Endothelial cell of umbilical vein (primary cell): ENCODE results near the gene ADCY3. TPM values are rescaled to one million over a fixed set of nuclear protein-coding genes. Genes with fewer than 3 reads are reported as not detected.

Source experiments
- BruUV-seq: library from RNA; stranded (reverse); fragments of 400-500 nt; replicated peaks from 2 replicates; lab custom pipeline; 2021; lab: Mats Ljungman, UMichigan
- CTCF ChIA-PET: fragments of 300-600, 350-600 bp; sonication (Branson Sonifier 250); formaldehyde crosslinking; loops from one replicate; lab custom pipeline; 2021; ENCODE audit warnings: antibody characterized with exemption, inconsistent platforms; lab: Charles Lee
- POLR2A ChIA-PET: fragments of 300-600, 350-600 bp; sonication (Branson Sonifier 250); formaldehyde crosslinking; loops from one replicate; lab custom pipeline; 2021; ENCODE audit warnings: antibody characterized with exemption, inconsistent platforms; lab: Charles Lee
- DNase-seq: peaks from one replicate; pipeline ENCODE4 v3.0.0-alpha.2; 2011; ENCODE audit warnings: low read depth, low spot score
- FAIRE-seq: peaks from 2 replicates; lab custom pipeline; 2011; peaks lifted over from hg19 to GRCh38; lab: Jason Lieb, UNC
- H2AFZ ChIP-seq: 2 replicates; pipeline ENCODE4 v1.6.0; 2012; ENCODE audit warnings: low read depth, low read length, control low read depth, inconsistent platforms
- H3K27ac ChIP-seq: 2 replicates; pipeline ENCODE4 v1.5.1; 2011; ENCODE audit warnings: low read depth, mild to moderate bottlenecking, control low read depth, low read length, moderate library complexity; ENCODE audit not compliant: insufficient read depth
- H3K27me3 ChIP-seq, 2 experiments: 2 replicates each; pipeline versions ENCODE4 v1.6.0 to v1.6.1; 2011; ENCODE audit warnings: low read length in 2 of 2, mixed read lengths in 1 of 2; ENCODE audit not compliant: control insufficient read depth in 2 of 2, insufficient read depth in 2 of 2
- H3K36me3 ChIP-seq, 2 experiments: 2 replicates in 1 of 2; 3 replicates in 1 of 2; pipeline ENCODE4 v1.5.1; 2011; ENCODE audit warnings: low read length in 2 of 2, mild to moderate bottlenecking in 1 of 2, moderate library complexity in 1 of 2; ENCODE audit not compliant: control insufficient read depth in 2 of 2, insufficient read depth in 2 of 2; ENCODE audit errors: extremely low read depth in 1 of 2
- H3K4me1 ChIP-seq: 3 replicates; pipeline ENCODE4 v1.5.1; 2011; ENCODE audit warnings: mild to moderate bottlenecking, low read length; ENCODE audit not compliant: control insufficient read depth, insufficient read depth; ENCODE audit errors: extremely low read depth
- H3K4me2 ChIP-seq: 2 replicates; pipeline ENCODE4 v1.6.1; 2011; ENCODE audit warnings: low read length, control low read depth, mixed read lengths; ENCODE audit not compliant: insufficient read depth
- H3K4me3 ChIP-seq, 3 experiments: fragments of 200-600 bp in 1 of 3; sonication (generic), shearing (Covaris generic) in 1 of 3; replicated peaks in 1 of 3; 2 replicates each; pipeline ENCODE4 v1.5.1; 2011 to 2016; ENCODE audit warnings: control low read depth in 3 of 3, low read length in 3 of 3, mild to moderate bottlenecking in 2 of 3, inconsistent platforms in 1 of 3, low read depth in 1 of 3, moderate library complexity in 1 of 3; ENCODE audit not compliant: insufficient read depth in 1 of 3
- H3K79me2 ChIP-seq: 2 replicates; pipeline ENCODE4 v1.6.0; 2012; ENCODE audit warnings: low read length, inconsistent platforms; ENCODE audit not compliant: control insufficient read depth, insufficient read depth
- H3K9ac ChIP-seq: replicated peaks from 2 replicates; pipeline ENCODE3; 2011; ENCODE audit warnings: low read length, control low read depth; ENCODE audit not compliant: insufficient read depth; ENCODE audit errors: extremely low read depth
- H3K9me1 ChIP-seq: replicated peaks from 3 replicates; pipeline ENCODE4 v1.6.0; 2011; ENCODE audit warnings: mild to moderate bottlenecking, low read length; ENCODE audit not compliant: control insufficient read depth, insufficient read depth; ENCODE audit errors: extremely low read depth
- H3K9me3 ChIP-seq: replicated peaks from 2 replicates; pipeline ENCODE4 v1.5.1; 2012; ENCODE audit warnings: low read length, inconsistent platforms; ENCODE audit not compliant: control insufficient read depth, insufficient read depth
- H4K20me1 ChIP-seq: replicated peaks from 2 replicates; pipeline ENCODE3; 2011; ENCODE audit warnings: mild to moderate bottlenecking, low read length; ENCODE audit not compliant: control insufficient read depth, insufficient read depth; ENCODE audit errors: extremely low read depth
- EZH2 ChIP-seq: IDR thresholded peaks from 2 replicates; pipeline ENCODE4 v1.6.1; 2012; ENCODE audit warnings: borderline replicate concordance, low read depth, mild to moderate bottlenecking, moderate library complexity, low read length, inconsistent platforms; ENCODE audit not compliant: severe bottlenecking
- FOS ChIP-seq: IDR thresholded peaks from 2 replicates; pipeline ENCODE4 v1.6.1; 2011; ENCODE audit warnings: mild to moderate bottlenecking, low read length, moderate library complexity, borderline replicate concordance; ENCODE audit not compliant: insufficient read depth
- GATA2 ChIP-seq: IDR thresholded peaks from 2 replicates; pipeline ENCODE4 v1.7.0; 2011; ENCODE audit warnings: low read depth, mild to moderate bottlenecking, moderate library complexity, mixed read lengths, low read length; ENCODE audit not compliant: insufficient read length, insufficient read depth
- JUN ChIP-seq: IDR thresholded peaks from 2 replicates; pipeline ENCODE4 v1.6.1; 2011; ENCODE audit warnings: borderline replicate concordance, low read depth; ENCODE audit not compliant: insufficient read length, insufficient read depth
- MYC ChIP-seq: IDR thresholded peaks from one replicate; pipeline ENCODE4 v1.6.1; 2011; ENCODE audit warnings: mild to moderate bottlenecking, low read depth, low read length
- POLR2A ChIP-seq: IDR thresholded peaks from 2 replicates; pipeline ENCODE4 v1.6.1; 2012; ENCODE audit warnings: low read depth, mild to moderate bottlenecking, control low read depth, low read length
- POLR2AphosphoS5 ChIP-seq: IDR thresholded peaks from 2 replicates; pipeline ENCODE4 v1.6.1; 2012; ENCODE audit warnings: low read depth, mild to moderate bottlenecking, control low read depth, low read length, moderate library complexity; ENCODE audit not compliant: insufficient read depth
- dilution Hi-C: fragments of 300-500 bp; cut with MboI; formaldehyde crosslinking; loops from one replicate; pipeline ENCODE4 v1.15.0; 2019; ENCODE audit warnings: low sequenced_read_pairs; ENCODE audit not compliant: extremely low pct_ligation_motif_present
- intact Hi-C: fragments of 100-400 bp; cut with micrococcal nuclease; formaldehyde crosslinking; loops from one replicate; pipeline ENCODE4 v1.10.0; 2022
- polyA plus RNA-seq, 4 experiments: library from polyadenylated mRNA; depleted of rRNA in 3 of 4; stranded (reverse) in 3 of 4; unstranded in 1 of 4; fragments of >200 nt; gene quantifications; 2 replicates each; pipeline versions ENCODE4 v1.2.1 to v1.2.3, GENCODE V29; 2011 to 2012; ENCODE audit warnings: missing spikeins in 1 of 4
- total RNA-seq: library from RNA; stranded (reverse); gene quantifications from 2 replicates; pipeline ENCODE4 v1.2.3, GENCODE V29; 2021
- TF ChIP-seq, protein P1 (sequence below), 2 donors: IDR thresholded peaks; 1 replicate in 1 of 2; 2 replicates in 1 of 2; pipeline ENCODE4 v1.5.1; 2011; ENCODE audit warnings: low read length in 2 of 2, mild to moderate bottlenecking in 2 of 2, moderate library complexity in 2 of 2, control low read depth in 1 of 2, inconsistent platforms in 1 of 2, low read depth in 1 of 2; ENCODE audit not compliant: insufficient read depth in 1 of 2; ENCODE audit errors: extremely low read depth in 1 of 2
- TF ChIP-seq, protein P2 (sequence below): IDR thresholded peaks from 2 replicates; pipeline ENCODE4 v1.6.1; 2011; ENCODE audit not compliant: insufficient read depth, insufficient read length

The ADCY3 gene
- total and polyA plus RNA-seq, 2 donors (not counting 3 experiments of a cell fraction or from before 2014, with no cell fraction given): 54.0 to 61.3 TPM

DNA sequence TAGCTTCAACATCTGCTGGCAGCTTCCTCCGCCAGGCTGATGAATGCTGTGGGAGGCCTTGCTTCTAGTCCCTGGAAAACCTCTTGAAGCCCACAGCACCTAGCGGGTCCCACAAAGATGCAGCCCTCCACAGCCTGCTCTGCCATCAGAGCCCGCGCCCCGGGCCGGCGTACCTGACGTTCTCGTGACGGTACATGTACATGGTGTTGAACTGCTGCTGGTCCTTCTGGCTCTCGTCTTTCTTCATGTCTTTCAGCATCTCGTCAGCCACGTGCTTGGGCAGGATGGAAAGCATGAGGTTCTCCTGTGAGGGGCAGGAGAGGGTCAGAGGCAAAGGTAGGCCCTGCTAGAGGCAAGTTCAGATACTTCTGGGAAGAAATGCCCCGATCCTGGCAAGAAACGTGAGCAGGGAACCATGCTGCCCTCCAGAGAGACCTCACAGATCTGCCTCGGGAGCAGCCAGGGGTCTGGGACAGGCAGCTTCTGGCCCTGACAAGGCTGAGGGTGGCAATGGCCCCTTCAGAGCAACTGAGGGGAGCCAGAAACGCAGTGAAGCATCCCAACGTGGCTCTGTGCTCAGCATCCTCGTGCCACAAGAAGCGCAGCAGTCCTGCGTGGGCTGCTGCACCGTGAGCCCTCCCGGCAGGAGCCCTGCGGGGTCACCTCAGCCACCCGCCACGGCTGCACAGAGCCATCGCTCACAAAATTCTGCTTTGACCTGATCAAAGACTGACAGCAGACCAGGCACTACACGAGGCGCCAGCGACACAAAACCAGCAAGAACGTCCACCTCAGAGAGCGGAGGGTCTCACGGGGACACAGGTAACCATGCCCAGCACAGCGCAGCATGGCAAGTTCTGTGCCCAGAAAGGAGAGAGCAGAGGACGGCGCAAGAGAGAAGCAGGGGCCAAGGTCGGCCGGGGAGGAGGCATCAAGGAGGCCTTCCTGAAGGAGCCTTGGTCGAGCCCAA lies 77.7 kb downstream of the ADCY3 start:
- Histone ChIP-seq H3K4me3 (no peak overlapping the region), H3K4me1 (no peaks in the 10 kb centered on the region), H4K20me1 (no peaks in the 10 kb centered on the region), H3K36me3 (no peaks in the 10 kb centered on the region), H2AFZ (no peak overlapping the region), H3K9me3 (no peaks in the 10 kb centered on the region), H3K4me2 (no peak overlapping the region), H3K79me2 (no peaks in the 10 kb centered on the region), H3K27me3 (no peaks in the 10 kb centered on the region), H3K27ac (no peak overlapping the region), H3K9me1 (no peaks in the 10 kb centered on the region), H3K9ac (no peak overlapping the region)
- no TSS peak for BruUV-seq
- dilution Hi-C loops (no loop called here), intact Hi-C loops (no loop called here)
- CTCF ChIA-PET: interaction anchor here (0.7 kb wide), 1 partner anchor 355 kb away, joined by 3 read pairs; no protein-coding TSS in a partner anchor
- POLR2A ChIA-PET: no interaction called here
- no peak for FAIRE-seq
- TF ChIP-seq GATA2: no peak
- no peak for TF ChIP-seq POLR2A
- TF ChIP-seq POLR2AphosphoS5: no peak
- TF ChIP-seq, protein P1, sequence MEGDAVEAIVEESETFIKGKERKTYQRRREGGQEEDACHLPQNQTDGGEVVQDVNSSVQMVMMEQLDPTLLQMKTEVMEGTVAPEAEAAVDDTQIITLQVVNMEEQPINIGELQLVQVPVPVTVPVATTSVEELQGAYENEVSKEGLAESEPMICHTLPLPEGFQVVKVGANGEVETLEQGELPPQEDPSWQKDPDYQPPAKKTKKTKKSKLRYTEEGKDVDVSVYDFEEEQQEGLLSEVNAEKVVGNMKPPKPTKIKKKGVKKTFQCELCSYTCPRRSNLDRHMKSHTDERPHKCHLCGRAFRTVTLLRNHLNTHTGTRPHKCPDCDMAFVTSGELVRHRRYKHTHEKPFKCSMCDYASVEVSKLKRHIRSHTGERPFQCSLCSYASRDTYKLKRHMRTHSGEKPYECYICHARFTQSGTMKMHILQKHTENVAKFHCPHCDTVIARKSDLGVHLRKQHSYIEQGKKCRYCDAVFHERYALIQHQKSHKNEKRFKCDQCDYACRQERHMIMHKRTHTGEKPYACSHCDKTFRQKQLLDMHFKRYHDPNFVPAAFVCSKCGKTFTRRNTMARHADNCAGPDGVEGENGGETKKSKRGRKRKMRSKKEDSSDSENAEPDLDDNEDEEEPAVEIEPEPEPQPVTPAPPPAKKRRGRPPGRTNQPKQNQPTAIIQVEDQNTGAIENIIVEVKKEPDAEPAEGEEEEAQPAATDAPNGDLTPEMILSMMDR (IDR thresholded peaks at IDR 0.05; ENCODE audit: extremely low read depth in 1 of 2, insufficient read depth in 1 of 2, low read depth in 1 of 2, low read length in 2 of 2): no peak
- no peak for TF ChIP-seq MYC
- TF ChIP-seq, protein P2, sequence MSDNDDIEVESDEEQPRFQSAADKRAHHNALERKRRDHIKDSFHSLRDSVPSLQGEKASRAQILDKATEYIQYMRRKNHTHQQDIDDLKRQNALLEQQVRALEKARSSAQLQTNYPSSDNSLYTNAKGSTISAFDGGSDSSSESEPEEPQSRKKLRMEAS: no peak
- no peak for TF ChIP-seq FOS
- no peak for TF ChIP-seq EZH2
- TF ChIP-seq JUN: no peak
- no peak for DNase-seq
